Dermis microvascular lymphatic vessel endothelial cell (primary cell): Measurements from ENCODE around the gene LEFTY1. TPM values are rescaled to one million over a fixed set of nuclear protein-coding genes. Genes with fewer than 3 reads are reported as not detected.
"Not testable (repeated sequence)": the region's sequence is repeated elsewhere in the genome, so short reads cannot be mapped to it uniquely, and the experiment has no call there.

Source experiments
- DNase-seq, 2 donors: peaks; one replicate each; pipeline versions ENCODE4 v3.0.0 to v3.0.0-alpha.2; 2010; ENCODE audit warnings: low read depth in 2 of 2
- total RNA-seq: library from RNA; depleted of rRNA; stranded (reverse); fragments of >200 nt; gene quantifications from 2 replicates; pipeline ENCODE4 v1.2.1, GENCODE V29; 2014

Gene LEFTY1, protein sequence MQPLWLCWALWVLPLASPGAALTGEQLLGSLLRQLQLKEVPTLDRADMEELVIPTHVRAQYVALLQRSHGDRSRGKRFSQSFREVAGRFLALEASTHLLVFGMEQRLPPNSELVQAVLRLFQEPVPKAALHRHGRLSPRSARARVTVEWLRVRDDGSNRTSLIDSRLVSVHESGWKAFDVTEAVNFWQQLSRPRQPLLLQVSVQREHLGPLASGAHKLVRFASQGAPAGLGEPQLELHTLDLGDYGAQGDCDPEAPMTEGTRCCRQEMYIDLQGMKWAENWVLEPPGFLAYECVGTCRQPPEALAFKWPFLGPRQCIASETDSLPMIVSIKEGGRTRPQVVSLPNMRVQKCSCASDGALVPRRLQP
- not detected in 2 replicates for total RNA-seq

DNA sequence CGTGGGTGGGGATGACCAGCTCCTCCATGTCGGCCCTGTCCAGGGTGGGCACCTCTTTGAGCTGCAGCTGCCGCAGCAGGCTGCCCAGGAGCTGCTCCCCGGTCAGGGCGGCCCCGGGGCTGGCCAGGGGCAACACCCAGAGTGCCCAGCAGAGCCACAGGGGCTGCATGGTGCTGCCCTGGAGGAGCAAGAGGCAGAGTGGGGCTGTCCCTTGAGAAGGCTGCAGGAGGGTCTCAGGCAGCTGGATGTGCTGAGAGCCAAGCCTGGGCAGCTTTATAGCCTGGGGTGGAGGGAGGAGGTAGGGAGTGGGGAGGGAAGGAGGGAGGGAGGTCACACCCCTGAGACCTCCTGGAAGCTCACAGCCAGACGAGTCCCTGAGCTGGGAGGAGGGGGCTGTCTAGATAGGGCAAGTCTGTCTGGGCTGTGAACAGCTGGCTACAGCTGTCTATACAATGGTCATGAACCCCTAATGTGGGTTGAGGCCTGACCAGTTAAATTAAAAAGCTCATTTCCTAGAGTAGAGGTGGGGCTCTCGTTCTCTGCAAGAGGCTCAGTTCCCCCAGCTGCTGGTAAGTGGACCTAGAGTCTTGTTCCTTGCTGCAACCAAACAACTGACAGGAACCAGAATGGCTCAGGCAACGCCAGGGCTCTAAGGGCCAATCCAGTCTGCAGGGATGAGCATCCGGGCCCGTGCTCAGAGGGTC is at the start of gene LEFTY1:
Gene LEFTY1 (minus strand): TSS at position 249 of the 704 bp plus-strand sequence. CDS start 80 bp downstream, at position 169.
- DNase-seq: no peak

DNA sequence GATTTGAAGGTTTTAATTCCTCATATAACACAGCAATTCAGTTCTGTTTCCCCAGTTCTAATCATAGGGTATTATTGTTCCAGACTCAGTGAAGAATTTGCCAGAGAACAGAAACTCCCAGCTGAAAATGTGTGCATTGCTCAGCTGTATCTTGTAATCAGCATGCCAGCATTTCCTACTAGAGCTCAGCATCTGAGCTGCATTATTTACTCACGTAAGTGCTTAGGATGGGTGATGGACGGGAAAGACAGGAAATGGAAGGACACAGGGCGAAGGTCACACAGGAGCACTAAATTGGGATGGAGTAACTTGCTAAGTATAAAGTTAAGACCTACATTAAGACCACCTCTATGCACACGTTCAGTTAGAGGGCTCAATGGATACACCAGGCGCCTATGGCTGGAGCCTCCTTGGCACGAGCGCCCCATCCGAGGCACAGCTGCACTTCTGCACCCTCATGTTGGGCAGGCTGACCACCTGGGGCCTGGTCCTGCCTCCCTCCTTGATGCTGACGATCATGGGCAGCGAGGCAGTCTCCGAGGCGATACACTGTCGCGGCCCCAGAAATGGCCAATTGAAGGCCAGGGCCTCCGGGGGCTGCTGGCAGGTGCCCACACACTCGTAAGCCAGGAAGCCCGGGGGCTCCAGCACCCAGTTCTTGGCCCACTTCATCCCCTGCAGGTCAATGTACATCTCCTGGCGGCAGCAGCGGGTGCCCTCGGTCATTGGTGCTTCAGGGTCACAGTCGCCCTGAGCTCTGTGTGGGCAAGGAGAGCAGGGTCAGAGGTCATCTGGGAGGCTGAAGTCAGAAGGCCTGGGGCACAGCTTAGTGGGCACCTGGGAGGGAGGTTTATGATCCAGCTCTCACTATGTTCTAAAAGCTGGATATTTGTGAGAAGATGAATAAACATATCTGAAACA is 48.4 kb upstream of the LEFTY1 start:
- no peak for DNase-seq

DNA sequence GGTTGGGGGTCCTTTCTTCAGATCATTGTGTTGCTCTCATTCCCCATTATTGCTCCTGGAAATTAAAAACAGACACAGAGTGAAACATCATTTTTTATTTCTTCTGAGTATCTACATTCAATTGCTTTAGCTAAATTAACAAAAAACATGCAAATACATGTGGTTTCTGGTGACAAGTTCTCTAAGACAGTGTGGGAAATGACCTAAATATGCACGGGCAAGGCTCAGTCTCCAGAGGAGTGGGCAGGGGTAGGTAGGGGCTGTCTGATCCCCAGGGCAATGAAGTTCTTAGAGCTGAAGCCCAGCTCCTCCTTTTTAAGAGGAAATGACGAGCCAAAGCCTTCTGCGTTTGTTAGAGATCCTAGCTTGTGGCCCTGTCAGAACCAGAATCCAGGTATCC is 47.6 kb upstream of the LEFTY1 start:
- no peak for DNase-seq

DNA sequence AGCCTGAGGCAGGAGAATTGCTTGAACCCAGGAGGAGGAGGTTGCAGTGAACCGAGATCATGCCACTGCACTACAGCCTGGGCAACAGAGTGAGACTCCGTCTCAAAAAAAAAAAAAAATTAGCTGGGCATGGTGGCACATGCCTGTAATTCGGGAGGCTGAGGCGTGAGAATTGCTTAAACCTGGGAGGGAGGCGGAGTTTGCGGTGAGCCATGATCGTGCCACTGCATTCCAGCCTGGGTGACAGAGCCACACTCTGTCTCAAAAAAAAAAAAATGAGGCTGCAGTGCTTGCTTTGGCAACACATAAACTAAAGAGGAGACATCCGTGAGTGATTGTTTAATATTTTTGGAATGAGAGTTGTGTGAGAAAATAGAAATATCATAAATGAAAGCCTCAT is 47.1 kb upstream of the LEFTY1 start:
- not testable (repeated sequence) for DNase-seq

DNA sequence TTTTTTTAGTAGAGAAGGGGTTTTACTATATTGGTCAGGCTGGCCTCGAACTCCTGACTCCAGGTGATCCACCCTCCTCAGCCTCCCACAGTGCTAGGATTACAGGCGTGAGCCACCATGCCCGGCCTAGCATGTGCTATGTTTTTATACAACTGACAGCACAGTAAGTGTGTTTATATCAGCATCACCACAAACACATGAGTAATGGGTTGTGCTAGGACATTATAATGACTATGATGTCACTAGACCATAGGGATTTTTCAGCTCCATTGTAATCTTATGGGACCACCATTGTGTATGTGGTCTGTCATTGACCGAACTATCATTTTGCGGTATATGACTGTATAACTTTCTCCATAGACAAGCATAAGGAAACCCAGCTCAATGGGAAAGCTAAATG is 45.8 kb upstream of the LEFTY1 start:
- DNase-seq: no peak

DNA sequence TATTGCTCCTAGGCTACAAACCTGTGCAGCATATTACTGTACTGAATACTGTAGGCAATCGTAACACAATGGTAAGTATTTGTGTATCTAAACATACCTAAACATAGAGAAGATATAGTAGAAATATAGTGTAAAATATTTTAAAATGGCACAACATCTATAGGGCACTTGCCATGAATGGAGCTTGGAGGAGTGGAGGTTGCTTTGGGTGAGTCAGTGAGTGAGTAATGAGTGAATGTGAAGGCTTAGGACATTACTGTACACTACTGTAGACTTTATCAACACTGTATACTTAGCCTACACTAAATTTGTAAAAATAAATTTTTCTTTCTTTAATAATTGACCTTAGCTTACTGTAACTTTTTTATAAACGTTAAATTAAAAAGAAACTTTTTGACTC is 44.1 kb upstream of the LEFTY1 start:
- no peak for DNase-seq

DNA sequence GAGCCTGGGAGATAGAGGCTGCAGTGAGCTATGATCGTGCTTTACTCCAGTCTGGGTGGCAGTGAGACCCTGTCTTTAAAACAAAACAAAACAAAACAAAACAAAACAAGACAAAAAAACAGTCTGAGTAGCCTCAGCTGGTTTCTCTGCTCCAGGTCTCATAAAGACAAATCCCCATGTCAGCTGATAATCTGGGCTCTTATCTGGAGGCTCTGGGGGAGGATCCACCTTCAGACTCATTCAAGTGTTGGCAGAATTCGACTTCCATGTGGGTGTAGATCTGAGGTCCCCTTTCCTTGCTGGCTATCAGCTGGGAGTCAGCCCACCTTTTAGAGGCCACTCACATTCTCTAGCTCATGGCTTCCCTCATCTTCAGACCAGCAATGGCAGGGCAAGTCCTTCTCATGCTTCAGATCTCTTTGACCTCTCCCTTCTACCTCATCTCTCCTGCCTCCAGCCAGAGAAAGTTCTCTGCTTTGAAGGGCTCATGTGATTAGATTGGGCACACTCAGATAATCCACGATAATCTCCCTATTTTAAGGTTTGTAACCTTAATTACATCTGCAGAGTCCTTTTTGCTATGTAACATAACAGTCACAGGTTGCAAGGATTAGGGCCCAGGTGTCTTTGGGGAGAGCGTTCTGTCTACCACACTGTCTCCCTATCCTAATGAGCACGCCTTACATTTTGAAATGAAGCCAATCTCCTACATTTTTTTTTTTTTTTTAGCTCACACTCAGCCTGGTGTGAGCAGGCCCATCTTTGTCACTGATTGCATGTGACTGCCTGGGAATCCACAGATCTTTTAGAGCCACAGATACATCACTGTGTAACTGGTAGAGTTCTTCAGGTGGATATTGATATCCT is 42.6 kb upstream of the LEFTY1 start:
- no peak for DNase-seq

DNA sequence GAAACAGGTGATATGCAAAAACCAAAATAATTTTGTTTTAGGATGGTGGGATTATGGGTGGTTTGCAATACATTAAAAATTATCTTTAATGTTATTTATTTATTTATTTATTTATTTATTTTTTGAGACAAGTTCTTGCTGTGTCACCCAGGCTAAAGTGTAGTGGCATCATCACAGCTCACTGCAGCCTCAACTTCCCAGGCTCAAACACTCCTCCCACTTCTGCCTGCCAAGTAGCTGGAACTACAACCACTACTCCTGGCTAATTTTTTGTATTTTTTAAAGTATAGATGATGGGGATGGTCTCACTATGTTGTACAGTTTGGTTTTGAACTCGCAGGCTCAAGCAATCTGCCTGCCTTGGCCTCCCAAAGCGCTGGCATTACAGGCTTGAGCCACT is 41.6 kb upstream of the LEFTY1 start:
- no peak for DNase-seq

DNA sequence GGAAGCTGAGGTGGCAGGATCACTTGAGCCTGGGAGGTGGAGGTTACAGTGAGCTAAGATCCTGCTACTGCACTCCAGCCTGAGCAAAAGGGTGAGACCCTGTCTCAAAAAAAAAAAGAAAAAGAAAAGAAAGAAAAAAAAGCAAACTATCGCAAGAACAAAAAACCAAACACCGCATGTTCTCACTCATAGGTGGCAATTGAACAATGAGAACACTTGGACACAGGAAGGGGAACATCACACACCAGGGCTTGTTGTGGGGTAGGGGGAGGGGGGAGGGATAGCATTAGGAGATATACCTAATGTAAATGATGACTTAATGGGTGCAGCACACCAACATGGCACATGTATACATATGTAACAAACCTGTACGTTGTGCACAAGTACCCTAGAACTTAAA is 40.5 kb upstream of the LEFTY1 start:
- not testable (repeated sequence) for DNase-seq

DNA sequence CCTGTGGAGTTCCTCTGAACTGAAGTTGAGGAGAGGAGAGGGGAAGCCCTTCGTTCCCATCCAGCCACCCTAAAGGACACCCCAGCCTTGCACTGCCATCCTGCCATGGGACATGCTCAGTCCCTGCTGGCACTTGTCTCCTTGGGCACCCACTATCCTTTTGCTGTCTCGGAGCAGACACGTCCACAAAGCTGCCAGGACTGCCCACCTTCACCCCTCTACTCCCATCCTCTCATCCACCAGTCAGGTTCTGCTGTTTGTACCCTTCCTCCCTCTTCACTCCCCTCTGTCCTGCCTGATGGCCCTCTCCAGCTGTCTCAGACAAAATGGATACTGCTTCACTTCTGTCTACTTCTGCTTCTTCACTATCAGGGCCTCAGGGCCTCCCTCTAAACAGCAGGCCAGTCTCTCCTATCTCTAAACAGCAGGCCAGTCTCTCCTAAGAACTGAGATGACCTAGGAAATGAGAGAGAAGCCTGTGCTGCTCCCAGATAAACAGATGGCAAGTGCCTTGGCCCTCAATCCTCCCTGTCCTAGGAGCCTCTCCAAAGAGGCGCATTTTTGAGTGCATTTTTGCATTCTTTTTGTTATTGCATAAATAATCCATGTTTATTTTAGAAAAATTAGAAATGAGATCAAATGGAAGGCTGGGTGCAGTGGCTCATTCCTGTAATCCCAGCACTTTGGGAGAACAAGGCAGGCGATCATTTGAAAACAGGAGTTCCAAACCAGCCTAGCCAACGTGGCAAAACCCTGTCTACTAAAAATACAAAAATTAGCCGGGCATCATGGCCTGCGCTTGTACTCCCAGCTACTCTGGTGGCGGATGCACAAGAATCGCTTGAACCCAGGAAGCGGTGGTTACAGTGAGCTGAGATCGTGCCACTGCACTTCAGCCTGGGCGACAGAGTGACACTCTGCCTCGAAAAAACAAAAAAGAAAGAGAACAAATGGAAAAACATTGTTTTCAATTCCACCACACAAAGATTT is 39.5 kb upstream of the LEFTY1 start:
- no peak for DNase-seq

DNA sequence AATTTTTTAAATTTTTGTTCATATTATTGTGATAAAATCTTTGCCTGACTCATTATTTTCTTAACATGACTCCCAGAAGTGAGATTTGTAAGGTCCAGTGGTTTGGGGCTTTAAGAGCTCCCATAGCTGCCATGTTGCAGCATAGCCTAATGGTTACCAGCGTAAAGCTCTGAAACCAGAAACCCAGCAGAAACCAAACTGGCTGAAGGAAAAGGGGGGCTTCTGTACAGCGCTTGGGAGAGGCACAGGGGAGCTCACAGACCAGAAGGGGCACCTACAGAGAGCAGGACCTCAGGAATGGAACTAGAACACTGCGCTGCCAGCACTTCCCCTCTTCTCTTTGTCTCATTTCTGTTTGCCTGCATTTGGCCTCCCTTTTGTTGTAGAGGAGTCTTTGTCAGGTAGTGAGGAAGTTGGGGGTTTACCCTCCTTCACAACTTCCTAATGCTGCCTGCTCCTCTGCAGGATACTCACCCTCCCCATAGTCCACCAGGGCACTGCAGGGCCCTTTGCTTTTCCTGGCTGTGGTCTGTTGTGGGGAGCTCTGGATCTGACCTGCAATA is 37.7 kb upstream of the LEFTY1 start:
- DNase-seq: no peak

DNA sequence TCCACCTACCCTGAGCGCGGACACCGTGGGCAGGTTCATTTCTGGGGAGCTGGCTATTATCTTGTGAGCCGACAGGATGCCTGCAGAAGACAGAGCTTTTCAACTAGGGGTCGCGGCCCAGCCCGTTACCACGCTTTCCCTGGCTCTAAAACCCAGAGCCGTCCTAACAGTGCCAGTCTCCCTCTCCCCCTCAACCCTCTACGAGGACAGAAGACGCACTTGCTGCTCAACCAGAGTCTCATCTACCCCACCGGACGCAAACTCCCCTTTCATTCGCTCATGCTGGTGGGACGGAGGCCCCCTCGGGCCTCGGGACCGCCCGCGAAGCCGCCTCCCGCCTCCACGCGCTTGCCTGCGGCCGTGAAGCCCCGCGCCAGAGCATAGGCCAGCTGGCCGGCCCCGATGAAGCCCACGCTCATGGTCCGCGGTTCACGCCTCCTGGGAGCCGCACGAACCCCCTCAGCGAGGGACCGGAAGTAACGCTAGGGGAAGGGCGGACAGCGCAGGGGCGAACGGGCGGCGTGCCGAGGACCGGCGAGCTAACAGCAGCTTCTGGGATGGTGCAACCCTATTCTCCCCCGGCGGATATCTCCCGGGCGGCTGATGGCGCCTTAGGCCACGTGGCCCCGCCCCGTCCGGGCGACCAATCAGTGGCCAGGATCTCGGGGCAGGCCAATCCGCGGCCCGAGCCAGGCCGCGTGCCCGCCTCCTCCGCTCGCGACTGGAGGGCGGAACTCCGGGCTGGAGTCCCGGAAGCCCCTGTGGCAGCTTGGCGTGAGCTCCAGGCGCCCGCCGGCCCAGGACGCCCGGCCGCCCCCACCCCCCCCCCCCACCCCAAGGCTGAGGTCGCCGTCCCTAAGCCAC is 35.0 kb upstream of the LEFTY1 start, which contains the start of gene PYCR2:
Gene PYCR2 (minus strand): TSS at position 559 of the 864 bp plus-strand sequence. CDS start 140 bp downstream, at position 419.
- peak; percentile 87 to 97 for DNase-seq

DNA sequence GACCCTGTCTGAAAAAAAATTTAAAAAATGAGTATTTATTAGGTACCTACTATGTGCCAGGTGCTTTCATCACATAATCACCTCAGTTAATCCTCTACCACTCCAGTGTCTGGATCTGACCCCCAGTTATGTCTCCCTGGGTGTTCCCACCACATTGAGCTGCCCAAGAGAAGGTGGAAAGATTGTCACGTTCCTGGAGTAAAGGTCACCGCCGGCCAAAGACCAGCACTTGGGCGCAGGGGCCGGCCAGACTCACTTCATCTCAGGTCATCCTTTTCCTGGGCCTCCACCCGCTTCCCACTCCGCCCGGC is 34.4 kb upstream of the LEFTY1 start:
- no peak for DNase-seq

DNA sequence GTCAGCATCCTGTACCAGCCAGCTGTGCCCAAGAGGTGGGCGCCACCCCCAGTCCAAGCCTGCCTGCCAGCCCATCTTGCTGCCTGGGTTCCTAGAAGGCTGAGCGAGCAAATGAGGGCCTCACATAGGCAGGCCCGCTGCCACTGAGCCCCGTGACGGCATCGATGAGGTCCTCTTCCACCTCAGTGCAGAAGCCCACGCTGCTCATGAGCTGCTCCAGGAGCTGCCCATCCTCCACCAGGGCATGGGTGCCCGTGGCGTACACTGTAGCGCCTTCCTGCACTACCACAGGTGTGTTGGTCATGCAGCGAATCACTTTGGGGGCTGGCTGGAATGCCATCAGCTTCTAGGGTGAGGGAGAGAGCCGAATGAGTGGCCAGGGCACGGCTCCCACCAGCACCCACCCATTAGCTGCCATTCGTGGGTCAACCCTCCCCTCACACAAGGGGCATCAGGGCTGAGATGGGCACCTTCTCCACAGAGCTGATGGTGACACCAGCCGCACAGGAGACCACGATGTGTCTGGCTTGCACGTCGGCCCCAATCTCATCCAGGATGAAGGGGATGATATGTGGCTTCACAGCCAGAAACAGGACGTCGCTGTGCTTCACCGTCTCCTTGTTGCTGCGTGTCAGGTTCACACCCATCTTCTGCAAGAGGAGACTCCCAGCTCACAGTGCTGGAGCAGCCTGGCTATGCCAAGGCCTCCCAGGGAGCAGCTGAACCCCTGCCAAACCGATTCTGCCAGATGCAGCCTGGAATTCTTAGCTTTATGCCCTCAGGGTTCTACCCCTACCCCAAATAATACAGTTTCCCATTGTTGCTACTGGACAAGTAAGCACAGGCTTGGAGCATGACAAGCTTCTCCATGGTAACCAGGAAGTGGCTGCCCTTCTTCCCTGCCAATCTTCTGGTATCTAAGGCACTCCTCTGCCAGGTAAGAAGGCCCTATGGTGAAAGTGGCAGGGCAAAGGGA is 33.1 kb upstream of the LEFTY1 start:
- DNase-seq: no peak

DNA sequence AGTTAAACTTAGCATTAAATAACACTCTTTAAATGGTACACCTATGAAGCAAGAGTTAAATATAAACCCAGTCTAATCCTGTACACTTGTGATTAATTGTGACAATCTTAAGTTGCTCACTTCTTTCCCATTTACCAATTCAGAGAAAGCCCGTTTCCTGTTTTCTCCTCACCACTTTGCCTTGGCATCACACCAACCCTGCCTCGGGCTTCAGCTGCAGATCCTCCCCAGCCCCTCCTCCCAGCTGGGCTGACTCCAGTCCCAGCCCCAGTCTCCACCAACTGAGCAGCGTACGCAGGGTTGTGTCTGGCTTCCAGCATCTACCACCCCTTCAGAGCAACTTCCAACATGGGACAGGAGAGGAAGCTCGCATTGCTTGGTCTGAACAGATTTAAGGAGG is 31.0 kb upstream of the LEFTY1 start:
- DNase-seq: peak in 1 of 2 donors; percentile 85

DNA sequence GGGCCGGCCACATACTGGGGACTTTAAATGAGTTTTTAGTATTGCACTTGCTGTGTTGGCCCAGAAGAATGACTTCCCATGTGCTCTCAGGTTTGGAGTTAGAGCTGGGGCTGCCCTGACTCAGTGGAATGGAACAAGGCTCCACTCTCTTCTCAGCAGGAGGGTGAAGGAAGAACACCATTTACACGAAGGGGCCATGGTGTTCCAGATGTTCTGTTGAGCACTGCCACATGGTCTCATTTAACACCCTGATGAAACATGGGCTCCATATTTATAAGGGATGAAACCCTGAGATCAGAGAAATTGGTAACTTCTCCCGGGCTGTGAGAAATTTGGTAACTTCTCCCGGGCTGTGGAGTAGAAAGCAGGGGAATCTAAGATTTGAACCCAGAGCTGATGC is 29.3 kb upstream of the LEFTY1 start:
- no peak for DNase-seq

DNA sequence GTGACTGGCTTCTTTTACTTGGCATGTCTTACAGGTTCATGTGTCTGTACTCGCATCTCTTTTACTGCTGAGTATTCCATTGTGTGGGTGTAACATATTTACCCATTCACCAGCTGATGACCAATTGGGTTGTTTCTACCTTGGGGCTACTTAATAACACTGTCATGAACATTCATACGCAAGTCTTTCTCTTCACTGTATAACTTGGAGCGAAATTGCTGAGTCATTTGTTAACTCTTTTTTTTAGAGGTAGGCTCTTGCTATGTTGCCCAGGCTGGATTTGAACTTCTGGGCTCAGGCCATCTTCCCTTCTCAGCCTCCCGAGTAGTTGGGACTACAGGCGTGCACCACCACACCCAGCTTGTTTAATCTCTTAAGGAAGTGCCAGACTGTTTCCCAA is 28.6 kb upstream of the LEFTY1 start:
- DNase-seq: no peak
